GM19239 (cell line): ENCODE results near the gene PITPNM3.
"Not testable (repeated sequence)": the region's sequence is repeated elsewhere in the genome, so short reads cannot be mapped to it uniquely, and the experiment has no call there.

ENCODE experiments used
- DNase-seq: peaks from one replicate; pipeline ENCODE4 v3.0.0; 2011; ENCODE audit warnings: low spot score; ENCODE audit not compliant: insufficient read length
- FAIRE-seq: peaks from 2 replicates; lab custom pipeline; 2011; peaks lifted over from hg19 to GRCh38; lab: Jason Lieb, UNC

Gene PITPNM3

DNA sequence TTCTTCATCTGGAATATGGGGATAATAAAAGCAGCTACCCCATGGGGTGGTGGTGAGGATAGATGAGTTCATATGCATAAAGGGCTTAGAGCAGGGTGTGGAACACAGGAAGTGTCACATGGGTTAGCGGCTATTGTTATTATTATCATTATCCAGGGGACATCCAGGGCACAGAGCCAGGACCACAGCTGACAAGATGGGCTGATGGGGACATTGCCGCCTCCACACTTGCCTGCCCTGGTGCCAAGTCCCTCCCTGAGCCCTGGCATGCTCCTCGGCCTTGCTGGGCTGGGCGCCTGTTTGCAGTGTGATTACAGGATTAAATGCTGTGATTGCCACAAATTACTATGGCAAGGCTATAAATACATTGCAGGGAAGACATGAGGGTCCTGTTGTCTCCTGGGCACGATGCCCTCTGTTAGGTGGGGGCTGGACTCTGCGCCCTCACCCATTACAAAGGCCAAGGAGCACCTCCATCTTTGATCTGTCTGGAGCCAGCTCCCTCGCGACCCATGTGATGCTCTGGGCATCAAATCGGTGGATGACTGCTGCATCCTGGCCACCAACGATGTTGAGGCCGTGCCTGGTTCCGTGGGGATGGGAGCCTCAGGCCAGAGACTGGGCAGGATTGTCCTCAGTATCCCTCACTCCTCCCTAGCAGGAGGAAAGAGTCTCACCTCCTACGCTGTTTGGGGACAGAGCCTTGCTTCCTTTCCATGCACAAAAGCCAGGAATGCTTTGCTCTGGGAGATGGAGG lies 68.9 kb downstream of the PITPNM3 start:
- FAIRE-seq (no peak), DNase-seq (no peak)

DNA sequence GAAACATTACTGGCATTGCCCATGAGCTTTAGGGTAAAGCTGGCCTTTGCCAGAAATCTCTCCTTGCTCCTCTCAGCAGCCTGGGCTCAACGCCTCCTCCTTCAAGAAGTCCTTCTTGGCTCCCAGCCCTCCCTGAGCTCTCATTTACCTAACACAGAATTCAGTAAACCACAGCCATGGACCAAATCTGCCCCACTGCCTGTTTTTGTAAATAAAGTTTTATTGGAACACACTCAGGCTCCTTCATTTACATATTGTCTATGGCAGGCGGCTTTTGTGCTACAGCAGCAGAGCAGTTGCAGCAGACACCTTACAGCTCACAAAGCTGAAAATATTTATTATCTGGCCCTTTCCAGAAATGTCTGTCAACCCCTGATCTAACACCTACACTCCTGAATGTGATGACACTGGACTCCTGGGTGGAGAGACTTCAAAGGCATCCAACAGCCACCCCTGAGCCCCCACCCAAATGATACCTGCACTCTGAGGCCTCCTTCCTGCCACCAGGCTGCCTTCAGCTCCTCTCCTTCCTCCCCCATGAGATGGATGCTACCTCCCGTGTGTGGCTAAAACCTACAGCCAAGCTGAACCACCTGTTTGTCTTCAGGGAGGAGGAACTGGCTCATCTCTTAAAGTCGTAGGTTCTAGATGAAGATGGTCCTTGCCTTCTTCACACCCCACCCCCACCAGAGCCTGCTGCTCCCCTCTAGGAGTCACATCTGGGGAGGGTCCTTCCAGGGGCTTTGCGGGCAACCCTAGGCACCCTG lies 70.5 kb downstream of the PITPNM3 start:
- no peak for FAIRE-seq

DNA sequence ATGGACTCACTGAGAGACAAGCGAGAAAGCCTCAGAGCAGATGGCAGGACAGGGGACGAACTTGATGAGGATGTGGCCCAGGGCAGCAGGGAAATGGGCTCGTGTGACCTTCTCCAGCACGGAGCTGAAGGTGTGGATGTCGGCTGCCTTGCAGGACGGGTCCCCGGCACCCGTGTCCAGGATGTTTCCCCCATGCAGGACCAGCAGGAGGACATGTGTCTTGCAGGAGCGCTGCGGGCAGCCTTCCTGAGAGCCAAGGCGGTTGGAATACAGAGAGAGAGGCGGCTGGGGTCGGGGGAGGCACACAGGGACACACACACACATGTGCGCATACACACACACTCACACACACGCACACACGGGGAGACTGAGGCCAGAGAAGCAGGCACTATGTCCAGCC lies 72.8 kb downstream of the PITPNM3 start:
- DNase-seq (no peak), FAIRE-seq (no peak)

More for the DNA sequence above, 70.5 kb downstream of the PITPNM3 start:
- DNase-seq, result no peak

DNA sequence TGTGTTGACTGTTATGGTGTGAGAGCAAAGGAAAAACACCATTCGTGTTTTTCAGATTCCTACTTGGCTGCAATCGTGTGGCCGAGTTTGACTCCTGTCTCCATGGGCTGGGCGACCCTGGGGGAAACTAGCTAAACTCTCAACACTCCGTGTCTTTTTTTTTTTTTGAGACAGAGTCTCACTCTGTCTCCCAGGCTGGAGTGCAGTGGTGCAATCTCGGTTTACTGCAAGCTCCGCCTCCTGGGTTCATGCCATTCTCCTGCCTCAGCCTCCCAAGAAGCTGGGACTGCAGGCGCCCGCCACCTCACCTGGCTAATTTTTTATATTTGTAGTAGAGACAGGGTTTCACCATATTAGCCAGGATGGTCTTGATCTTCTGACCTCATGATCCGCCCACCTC lies 73.6 kb downstream of the PITPNM3 start:
- DNase-seq, FAIRE-seq: not testable (repeated sequence)

DNA sequence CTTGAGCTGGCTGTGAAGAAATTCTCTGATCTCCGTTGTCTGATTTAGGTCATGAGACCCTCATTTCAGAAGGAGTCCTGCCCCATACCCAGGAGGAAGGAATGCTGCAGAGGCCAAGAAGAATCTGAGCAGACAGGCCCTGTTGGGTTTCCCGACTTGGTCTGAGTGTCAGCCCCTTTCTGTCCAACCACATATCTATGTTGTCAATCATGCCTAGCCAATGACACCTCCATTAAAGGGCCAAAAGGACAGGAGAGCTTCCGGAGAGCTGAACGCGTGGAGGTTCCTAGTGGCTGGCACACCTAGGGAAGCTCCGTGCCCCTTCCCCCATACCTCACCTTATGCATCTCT lies 74.3 kb downstream of the PITPNM3 start:
- FAIRE-seq, result no peak
- no peak for DNase-seq

DNA sequence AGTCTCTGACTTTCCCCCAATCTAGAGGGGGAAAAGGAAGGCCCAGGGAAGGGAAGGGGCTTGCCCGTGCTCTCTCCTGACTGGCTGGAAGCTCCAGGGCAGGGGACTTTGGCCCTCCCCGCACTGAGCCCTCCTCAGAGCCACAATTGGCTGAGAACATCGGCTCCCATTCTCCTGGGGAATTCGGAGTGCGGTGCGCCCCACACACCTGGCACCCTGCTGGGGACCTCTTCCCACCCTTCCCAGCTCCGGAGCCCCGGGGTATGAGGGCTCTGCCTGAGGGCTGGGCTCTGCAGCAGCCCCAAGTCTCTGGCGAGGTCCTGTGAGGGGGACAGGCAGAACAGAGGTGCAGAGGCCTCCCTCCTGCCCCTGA lies 76.1 kb downstream of the PITPNM3 start:
- DNase-seq (no peak), FAIRE-seq (no peak)

DNA sequence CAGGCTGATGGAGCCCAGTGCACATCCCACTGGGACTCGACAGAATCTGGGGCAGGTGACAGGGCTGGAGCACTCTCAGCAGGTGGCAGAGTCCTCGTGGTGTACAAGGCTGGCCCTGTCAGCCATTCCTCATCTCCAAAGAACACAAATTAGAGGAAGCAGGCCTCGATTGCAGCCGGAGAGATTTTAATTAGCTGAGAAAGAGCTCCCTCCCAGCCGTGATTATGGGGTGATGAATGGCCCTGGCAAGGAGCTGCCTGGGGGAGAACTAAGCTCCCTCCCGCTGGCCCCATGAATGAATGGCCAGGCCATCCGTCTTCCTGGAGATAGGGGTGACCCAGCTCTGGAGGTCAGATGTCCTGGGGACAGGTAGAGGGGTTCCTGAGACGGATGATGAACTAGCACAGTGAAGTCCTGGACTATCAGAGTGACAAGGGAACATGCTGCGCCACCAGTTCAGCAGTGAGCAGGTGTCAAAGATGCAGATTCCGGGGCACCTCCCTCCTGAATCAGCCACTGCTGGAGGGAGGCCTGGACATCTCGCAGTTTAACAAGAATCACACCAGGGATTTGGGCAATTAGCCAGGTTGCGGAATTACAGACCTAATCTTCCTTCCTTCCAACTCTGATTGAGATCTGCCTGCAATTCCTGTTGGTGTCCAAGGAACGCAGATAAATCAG lies 76.6 kb downstream of the PITPNM3 start:
- no peak for FAIRE-seq
- no peak for DNase-seq

DNA sequence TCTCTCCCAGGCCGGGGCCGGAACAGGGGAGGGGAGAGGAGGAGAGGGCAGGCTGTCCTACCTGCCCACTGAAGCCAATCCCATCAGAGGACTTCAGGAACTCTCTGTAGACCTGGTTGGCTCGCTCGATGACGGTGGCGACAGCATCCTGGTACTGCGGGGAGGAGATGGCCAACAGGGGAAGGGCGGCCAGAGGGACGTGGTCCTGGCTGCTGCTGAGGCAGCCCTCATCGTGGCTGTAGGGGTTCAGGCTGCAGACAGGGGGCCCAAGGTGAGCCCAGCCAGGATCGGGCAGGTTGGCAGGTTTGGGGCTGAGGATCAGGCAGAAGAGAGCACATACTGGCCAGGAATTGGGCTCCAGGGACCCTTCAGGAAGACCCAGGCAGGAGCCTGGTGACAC lies 77.9 kb downstream of the PITPNM3 start:
- DNase-seq, result no peak
- no peak for FAIRE-seq

DNA sequence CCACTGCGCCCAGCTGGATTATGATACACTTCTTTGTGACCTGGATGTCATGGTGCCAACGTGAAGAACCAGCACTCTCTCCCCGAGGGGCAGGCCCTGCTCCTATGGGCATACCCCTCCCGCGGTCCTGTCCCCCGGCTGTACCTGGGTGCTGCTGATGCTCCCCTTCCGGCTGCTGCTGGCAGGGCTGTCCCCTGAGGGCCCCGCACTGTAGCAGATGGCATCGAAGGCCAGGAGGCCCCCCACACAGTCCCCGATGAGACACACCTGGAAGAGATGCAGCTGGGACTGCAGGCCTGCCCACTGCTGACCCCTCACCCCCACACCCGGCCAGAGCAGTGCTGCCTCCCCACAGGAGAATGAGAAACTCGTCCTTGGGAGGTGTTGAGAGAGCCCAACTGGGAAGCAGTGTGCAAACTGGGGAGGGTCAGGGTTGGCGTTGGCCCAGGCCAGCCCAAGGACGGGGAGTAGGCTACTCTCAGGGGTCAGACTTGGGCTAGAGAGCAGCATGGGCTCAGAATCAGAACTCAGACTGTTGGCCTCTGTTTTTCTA lies 78.4 kb downstream of the PITPNM3 start:
- DNase-seq (no peak), FAIRE-seq (no peak)

DNA sequence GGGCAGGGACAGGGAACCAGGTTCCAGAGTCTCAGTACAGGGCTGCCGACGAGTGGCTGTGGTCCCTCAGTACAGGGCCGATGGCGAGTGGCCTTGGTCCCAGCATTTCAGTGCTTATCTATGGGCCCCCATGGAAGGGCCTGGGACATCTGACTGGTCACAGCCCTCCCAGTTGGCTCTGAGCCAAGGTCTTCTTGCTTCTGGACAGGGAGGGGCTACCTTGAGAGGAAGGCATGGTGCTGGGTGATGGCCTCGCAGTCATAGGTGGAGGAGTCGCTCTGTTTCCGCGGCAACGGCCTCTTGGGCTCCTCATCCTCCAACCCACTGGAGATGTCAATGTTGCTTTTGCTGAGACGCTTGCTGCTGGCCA lies 79.6 kb downstream of the PITPNM3 start:
- no peak for DNase-seq
- no peak for FAIRE-seq

DNA sequence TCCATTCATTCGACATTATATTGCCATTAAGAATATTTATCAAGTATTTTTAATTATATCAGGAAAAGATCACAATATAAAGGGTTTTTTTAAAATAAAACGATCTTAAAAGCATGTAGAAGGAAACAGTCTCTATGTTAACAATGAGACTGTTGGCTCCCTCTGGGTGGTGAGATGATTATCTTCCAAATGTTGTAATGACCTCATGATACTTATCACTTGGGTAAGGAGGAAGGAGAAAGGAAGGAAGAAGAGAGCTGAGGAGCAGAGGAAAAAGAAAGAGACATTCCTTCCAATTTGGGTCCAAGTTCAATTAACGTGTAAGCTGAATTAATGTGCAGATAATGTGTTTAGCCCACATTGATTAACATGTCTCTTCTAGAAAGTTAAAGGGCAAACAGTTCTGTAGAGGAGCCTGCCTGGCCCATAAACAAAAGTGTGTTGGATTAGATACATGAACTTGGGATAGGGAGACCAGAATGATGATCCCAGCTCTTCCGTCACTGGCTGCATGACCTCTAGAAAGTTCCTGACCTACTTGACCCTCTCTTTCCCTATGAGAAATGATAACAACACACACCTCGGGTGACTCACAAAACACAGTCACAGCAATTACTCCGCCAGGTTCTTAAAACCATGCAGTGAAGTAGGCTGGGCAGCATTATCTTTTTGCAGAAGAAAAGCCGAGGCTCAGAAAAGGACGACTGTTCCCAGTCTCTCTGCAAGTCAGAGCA lies 80.1 kb downstream of the PITPNM3 start:
- no peak for DNase-seq
- FAIRE-seq, result no peak

DNA sequence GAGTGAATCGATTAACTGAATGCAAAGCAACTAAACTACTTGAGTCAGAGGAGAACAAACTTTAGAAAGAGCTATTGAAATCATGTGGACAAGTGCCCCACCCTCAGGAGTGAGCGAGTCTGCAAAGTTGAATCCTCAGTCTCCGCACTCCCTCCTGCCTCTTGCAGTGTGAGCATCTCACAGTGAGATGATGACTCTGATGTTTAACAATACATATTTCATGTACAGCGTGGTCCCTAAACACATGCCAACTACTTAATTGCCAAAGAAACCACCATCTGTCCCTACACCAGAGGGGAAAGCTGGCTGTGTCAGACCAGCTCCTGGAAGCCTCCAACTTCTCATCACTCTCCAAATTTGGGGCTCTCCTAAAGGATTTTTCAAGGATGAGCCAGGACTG lies 80.9 kb downstream of the PITPNM3 start:
- FAIRE-seq, result no peak
- no peak for DNase-seq

DNA sequence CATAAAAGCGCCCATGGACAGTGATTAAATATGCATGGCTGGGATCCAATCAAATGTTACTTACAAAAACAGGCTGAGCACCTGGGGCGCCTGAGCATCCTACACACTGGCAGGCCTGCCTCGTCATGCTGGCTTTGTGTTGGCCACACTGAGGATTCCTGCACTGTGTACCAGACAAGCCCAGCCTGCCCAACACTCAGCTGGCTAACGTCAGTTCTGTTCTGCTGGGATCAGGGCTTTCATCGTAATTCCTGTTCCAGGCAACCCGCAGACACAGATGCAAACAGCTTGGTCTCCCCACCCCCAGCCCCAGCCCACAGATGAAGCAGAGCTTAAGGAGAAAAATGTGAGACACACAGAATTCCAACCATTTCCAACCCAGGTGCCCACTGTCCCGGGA lies 81.4 kb downstream of the PITPNM3 start:
- DNase-seq (no peak), FAIRE-seq (no peak)

DNA sequence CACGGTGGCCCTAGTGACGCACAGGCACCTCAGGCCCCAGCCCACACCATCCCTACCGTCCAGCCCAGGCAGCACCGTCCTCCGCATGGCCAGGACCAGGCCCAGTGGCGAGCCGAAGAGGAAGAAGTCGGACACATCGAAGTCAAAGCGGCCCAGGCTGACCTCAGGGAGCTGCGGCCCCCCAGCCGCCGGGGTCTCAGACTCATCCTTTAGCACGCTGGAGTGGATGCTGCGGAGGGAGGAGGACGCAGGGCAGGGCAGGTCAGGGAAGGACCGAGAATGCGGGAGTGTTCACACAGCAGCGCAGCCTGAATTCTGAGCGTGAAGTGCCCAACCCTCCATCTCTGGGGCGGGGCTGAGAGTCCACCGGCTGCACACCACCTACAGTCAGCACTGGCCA lies 82.0 kb downstream of the PITPNM3 start:
- FAIRE-seq (no peak), DNase-seq (no peak)

DNA sequence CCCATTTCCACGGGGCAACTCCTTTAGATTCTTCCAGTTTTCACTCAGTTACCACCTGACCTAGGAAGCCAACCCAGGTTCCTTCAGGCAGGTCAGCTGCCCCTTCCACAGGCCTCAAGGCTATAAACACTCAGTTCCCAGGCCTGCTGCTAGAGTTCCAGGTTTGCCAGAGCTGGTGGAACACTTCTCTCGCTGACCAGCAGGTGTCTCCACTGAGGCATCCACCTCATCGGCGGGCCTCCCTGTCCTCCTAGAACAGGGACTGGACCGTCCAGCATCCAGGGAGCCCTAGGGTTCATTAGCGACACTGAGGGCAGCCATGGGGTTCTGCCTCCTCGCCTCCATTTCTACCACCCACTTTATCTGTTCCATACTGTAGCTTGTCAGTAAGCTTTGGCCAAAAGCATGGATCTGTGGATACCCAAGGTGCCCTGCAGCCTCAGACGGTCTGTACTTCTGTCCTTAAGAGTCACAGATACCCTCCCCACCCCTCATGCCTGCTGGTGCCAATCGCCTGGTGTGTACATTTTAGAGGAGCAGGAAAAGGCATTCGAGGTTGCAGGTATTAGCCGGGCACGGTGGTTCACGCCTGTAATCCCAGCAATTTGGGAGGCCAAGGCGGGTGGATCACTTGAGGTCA lies 83.1 kb downstream of the PITPNM3 start:
- DNase-seq, result peak; percentile 91
- FAIRE-seq, result peak; percentile 83

DNA sequence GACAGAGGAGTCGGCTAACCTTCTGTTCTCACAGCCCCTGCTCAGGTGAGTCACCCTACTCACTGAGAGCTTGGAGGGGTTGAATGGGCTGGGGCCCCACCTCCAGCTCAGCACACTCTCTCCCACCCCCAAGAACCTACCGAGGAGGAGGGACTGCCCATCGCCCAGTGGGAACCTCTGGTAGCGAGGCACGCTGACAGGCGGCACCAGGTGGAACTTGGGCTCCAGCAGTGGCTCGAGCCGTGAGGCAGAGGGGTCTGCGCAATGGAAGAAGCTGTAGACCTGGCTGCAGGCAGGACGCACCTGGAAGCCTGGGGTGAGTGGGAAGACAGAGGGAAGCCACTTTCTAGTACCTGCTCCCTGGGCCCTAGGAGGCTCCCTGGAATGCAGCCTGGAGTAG lies 83.8 kb downstream of the PITPNM3 start:
- DNase-seq (no peak), FAIRE-seq (no peak)

DNA sequence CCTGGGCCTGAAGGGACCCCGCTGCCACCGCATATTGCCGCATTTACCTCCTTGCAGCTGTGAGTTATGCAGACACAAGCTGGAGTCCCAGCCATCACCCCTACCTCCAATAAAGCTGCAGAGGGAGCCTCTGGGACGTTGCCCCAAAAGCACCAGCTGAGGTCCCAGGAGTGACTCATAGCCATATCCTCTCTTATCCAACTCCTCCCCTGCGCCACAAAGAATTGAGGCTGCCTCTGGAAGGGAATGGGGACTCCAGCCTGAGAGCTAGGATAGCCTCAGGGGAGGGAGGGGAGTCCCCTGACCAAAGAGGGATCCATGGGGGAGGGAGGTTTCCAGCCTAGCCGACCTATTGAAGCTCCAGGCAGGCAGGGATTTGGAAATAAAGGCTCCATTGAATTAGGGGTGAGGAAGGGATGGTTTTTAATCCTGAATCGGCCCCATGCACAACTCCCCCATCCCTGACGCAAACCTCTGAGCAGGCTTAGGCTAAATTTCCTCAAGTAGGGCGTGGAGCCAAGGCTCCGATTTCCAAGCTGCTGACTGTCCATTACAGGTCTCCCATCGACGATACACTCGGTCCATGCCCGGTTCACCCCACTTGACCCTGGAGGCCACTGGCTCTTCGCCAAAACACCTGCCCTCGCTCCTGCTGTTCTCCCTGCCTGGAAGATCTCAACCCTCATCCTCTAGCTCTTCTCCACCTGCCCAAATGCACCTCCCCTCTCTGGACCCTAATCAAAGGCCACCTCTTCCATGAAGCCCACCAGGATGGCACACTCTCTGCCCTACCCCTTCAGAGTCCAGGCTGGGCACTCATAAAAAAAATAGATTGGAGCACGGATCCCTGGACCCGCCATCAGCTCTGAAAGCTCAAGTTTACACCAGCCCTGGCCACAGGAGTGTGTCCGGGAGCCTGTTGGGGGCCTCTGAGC lies 84.6 kb downstream of the PITPNM3 start:
- DNase-seq, result no peak
- FAIRE-seq, result no peak

DNA sequence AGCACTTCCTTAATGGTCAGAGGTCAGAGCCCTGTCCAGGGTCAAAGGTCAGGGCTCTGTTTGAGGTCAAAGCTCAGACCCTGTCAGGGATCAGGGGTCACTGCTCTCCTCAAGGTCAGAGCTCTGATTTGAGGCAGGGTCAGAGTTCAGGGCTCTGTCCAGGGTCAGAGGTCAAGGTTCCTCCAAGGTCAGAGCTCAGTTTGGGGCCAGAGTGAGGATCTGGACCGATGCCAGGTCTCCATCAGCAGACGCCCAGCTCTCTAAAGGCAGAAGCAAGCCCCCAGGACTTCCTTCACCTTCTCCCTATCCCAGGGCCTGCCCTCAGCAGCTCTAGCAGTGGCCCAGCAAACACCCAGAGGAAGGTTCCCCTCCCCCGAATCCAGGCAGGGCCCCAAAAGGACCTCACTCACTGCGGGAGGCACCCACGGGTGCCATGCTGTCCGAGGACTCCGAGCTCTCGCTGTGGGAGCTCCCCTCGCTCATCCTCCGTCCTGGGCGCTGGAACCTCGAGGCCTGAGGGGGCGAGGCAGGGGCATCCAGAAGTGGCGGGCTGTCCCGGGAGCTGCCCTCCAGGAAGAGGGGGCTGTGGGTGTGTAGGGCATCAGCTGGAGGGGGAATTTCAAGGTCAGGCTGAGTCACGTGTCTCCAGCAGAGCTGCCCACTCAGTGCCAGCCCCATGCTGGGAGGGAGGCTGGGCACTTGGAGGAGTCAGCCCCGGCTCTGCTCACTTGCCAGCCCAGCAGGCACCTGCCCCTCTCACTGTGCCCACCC lies 85.4 kb downstream of the PITPNM3 start:
- no peak for FAIRE-seq

More for the DNA sequence above, 85.4 kb downstream of the PITPNM3 start:
- no peak for DNase-seq
